Stimulated activated CD8-positive, alpha-beta memory T cell treated with anti-CD3 and anti-CD28 coated beads, Interleukin-15, amount 100 ng/mL, for 1 hour (primary cell): ENCODE measurements around the gene ASXL2.
A peak's percentile ranks its signal among the peaks of the same experiment; 100 is the strongest.
"Not testable (repeated sequence)": the region's sequence is repeated elsewhere in the genome, so short reads cannot be mapped to it uniquely, and the experiment has no call there.

Experiments used
- DNase-seq: peaks from one replicate; pipeline ENCODE4 v3.0.0-alpha.2; 2020; ENCODE audit warnings: low read depth

The ASXL2 gene

DNA sequence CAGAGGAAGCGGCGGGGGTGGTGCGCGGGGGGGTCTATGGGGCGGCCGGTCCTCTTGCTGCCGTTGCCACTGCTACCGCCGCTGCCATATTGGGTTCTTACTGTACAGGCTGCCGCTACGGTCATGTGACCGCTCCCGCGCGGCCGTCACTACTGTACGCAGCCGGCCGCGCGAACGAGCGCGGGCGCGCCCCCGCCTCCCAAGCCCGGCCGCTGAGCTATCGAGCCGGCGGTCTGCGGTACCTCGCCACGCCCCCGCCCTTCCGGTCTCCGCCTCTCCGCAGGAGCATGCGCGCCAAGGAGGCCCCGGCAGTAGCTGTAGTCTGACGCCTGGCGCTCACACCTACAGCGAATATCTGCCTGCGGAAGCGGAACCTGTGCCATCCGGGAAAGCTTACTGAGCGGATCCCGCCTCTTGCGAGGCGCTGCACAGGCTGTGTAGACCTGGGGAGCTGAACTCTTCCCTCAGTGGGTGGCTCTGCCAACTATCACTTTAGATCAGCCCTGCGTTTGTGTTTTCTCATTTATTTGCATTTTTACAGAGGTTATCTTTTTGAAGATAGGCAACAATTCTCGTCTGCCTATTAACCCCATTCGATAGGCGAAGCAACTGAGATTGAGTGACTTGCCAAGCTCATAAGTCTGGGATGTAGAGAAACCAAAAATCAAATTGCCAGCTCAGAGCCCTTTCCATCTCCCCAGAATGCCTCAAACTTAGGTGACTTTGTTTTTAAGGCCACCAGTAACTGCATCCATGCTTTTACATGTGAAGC, at the start of gene ASXL2:
ASXL2 (minus strand) TSS at position 127 of the 772 bp plus-strand sequence. CDS start 265 bp downstream, outside the sequence.
- peak; percentile 91 for DNase-seq

DNA sequence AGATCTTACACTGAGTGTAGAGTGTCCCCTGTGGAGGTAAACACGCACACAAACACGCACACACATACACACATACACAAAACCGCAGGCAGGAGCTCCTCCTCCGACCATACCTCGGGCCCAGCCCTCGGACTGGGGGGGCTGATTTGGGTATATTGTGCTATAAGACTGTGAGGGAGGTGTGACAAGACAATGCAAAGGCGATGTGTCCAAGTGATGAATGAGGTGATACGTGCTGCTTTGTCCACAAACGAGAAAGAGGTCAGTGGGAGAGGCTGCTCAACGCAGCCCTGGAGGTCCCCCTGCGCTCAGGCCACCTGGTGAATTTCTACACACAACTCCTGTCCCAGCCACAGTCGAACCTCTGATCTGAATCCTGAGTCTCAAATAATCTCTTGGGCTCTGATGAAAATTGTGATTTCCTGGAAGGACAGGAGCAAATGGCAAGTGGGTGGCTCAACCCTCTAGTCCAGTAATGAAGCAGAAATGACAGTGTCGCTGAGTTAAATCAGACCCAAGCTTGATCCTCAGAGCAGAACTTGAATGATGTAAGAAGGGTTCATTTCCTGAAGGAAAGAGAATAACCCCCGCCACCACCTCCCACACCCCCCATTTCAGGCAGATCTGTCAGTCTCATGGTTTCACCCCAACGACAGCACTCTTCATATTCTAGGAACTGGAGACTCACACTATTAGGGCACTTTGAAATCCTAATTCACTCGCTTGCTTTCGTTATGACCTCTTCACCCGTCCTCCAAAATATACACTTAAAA, 48.9 kb upstream of the ASXL2 start:
- no peak for DNase-seq

DNA sequence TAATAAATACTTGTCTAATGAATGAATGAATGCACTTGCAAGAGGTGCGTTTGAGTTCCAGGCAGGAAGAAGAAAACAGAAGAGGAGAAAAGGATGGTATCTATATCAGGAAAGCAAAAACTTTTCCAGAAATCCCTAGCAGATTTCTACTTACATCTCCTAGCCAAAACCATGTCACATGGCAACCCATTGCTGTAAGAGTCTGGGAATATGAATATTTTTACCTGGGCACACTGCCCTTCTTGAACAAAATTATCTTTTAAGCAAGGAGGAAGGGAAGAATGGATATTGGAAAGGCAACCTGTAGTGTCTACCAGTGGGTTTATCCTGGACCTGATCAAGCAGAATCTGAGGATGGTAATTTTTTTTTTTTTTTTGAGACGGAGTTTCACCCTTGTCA, 44.2 kb upstream of the ASXL2 start:
- no peak for DNase-seq

DNA sequence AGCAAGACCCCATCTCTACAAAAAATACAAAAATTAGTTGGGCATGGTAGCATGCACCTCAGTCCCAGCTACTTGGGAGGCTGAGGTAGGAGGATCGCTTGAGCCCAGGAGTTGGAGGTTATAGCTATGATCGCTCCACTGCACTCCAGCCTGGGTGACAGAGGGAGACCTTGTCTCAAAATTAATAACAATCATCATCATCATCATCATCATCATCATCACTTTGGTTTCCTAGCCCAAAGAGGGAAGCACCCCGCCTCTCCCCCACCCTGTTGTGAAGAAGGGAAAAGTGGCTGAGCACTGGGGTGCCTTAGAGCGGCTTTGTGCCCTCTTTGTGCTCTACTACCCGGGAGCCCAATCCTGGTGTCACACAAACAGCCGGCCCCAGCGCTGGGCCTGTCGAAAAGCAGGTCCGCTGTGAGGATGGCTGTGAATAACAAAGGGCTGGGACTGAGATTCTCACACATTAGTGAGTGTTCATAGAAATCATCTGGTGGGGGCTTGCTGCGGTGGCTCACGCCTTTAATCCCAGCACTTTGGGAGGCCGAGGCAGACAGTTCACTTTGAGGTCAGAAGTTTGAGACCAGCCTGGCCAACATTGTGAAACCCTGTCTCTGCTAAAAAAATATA, 42.6 kb upstream of the ASXL2 start:
- DNase-seq = no peak

DNA sequence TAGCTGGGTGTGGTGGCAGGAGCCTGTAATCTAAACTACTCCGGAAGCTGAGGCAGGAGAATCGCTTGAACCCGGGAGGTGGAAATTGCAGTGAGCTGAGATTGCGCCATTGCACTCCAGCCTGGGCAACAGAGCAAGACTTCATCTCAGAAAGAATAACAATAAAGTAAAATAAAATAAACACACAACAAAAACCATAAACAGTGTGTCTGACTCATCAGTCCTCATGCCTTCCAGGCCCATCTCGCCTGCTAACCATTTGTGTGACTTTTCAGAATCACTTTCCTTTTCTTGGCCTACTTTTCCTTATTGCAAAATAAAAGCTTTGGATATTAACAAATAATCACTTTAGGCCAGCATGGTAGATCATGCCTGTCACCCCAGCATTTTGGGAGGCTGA, 42.0 kb upstream of the ASXL2 start:
- DNase-seq = no peak

DNA sequence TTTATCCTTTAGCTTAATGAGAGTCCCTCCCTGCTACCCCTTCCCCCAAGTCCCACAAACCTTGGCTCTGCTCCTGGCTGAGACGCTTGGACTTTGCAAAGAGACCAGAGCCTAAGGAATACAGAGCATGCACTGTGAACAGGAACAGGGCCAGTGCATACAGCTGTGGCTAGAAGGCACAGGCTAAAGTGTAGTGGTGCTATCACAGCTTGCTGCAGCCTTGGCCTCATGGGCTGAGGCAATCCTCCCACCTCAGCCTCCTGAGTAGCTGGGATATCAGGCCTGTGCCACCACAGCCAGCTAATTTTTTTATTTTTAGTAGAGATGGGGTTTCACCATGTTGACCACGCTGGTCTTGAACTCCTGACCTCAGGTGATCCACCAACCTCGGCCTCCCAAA, 39.5 kb upstream of the ASXL2 start:
- DNase-seq = no peak

DNA sequence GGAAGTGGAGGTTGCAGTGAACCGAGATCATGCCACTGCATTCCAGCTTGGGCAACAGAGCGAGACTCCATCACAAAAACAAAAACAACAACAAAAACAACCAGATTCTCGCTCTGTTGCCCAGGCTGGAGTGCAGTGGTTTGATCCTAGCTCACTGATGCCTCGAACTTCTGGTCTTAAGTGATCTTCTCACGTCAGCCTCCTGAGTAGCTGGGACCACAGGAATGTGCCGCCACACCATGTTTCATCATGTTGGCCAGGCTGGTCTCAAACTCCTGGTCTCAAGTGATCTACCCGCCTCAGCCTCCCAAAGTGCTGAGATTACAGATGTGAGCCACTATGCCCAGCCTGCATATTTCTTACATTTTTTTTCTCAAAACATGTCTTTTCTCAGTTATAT, 39.1 kb upstream of the ASXL2 start:
- not testable (repeated sequence) for DNase-seq

DNA sequence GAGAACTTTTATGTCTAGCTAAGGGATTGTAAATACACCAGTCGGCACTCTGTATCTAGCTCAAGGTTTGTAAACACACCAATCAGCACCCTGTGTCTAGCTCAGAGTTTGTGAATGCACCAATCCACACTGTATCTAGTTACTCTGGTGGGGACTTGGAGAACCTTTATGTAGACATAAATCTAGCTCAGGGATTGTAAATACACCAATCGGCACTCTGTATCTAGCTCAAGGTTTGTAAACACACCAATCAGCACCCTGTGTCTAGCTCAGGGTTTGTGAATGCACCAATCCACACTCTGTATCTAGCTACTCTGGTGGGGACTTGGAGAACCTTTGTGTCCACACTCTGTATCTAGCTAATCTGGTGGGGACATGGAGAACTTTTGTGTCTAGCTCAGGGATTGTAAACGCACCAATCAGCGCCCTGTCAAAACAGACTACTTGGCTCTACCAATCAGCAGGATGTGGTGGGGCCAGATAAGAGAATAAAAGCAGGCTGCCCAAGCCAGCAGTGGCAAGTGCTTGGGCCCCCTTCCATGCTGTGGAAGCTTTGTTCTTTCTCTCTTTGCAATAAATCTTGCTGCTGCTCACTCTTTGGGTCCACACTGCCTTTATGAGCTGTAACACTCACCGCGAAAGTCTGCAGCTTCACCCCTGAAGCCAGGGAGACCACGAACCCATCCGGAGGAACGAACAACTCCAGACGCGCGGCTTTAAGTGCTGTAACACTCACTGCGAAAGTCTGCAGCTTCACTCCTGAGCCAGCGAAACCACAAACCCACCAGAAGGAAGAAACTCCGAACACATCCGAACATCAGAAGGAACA, 37.9 kb upstream of the ASXL2 start:
- peak; percentile 2 for DNase-seq

DNA sequence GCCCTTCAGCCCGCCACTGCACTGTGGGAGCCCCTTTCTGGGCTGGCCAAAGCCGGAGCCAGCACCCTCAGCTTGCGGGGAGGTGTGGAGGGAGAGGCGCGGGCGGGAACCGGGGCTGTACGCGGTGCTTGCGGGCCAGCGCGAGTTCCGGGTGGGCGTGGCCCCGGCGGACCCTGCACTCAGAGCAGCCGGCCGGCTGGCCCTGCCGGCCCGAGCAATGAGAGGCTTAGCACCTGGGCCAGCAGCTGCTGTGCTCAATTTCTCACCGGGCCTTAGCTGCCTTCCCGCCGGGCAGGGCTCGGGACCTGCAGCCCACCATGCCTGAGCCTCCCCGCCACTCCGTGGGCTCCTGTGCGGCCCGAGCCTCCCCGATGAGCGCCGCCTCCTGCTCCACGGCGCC, 37.1 kb upstream of the ASXL2 start:
- DNase-seq = not testable (repeated sequence)

DNA sequence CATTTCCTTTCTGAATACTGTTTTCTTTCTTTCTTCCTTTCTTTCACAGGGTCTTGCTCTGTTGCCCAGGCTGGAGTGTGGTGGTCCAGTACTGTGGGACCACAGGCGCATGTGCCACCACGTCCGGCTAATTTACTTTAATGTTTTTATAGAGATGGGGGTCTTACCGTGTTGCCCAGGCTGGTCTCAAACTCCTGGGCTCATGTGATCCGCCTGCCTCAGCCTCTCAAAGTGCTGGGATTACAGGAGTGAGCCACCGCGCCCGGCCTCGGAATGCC, 35.3 kb upstream of the ASXL2 start:
- DNase-seq = not testable (repeated sequence)

DNA sequence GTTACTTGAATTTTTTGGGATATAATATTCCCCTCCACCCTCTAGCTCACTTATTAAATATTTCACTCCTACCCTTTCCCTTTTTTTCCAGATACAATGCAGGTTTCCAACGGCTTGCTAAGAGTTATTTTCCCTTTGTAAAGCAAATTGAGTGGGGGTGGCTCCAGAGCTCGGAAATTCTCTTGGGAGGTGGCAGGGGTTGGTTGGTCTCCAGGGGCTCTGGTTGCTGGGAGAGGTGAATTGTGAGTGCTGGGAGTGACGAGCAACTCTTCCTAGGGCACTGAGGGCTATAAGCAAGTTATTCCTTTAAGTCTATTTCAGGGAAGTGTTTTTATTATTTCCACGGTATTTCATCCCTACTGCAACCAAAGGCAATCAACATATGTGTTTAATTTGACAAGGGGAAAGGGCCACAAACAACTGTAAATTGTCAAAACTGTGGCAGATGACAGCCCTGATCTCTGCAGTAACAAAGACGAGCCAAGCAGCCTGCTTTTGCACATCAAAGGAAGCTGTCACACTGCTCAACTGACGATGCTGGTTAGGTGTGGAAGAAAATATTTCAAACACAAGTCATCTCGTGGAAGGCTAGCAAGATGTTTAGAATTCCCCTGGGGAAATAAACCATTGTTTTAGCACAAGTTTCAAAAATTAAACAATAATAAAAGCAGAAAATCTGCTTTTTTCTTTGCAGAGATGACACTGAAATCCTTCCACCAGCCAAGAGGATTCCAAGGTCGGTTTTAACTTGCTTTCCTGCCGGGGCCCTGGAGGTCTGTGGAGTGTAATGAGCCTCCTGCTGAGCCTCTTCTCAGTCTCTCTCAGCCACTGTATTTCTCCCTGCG, 34.8 kb upstream of the ASXL2 start:
- no peak for DNase-seq

DNA sequence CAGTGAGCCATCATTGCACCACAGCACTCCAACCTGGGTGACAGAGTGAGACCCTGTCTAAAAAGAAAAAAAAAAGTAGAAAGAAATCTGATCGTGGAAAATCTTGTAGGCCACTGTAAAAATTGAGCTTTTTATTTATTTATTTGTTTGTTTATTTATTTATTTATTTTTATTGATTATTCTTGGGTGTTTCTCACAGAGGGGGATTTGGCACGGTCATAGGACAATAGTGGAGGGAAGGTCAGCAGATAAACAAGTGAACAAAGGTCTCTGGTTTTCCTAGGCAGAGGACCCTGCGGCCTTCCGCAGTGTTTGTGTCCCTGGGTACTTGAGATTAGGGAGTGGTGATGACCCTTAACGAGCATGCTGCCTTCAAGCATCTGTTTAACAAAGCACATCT, 31.3 kb upstream of the ASXL2 start:
- not testable (repeated sequence) for DNase-seq

DNA sequence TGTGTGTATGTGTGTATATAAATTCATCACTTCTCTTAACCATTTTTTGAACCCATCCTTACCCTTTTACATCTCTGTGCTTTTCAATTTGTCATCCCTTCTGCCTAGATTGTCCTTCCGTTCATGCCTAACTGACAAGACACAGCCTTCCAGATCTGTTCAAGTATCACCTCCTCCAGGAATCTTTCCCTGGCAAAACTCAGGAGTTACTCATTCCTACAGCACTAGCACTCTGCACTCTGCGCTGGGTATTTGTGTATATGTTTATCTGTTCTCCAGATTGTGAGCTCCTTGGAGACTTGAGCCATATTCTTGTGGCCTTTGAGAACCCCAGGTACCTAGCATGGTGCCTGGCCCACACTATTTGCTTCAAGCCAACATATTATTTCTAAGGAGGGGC, 26.8 kb upstream of the ASXL2 start:
- DNase-seq = no peak

DNA sequence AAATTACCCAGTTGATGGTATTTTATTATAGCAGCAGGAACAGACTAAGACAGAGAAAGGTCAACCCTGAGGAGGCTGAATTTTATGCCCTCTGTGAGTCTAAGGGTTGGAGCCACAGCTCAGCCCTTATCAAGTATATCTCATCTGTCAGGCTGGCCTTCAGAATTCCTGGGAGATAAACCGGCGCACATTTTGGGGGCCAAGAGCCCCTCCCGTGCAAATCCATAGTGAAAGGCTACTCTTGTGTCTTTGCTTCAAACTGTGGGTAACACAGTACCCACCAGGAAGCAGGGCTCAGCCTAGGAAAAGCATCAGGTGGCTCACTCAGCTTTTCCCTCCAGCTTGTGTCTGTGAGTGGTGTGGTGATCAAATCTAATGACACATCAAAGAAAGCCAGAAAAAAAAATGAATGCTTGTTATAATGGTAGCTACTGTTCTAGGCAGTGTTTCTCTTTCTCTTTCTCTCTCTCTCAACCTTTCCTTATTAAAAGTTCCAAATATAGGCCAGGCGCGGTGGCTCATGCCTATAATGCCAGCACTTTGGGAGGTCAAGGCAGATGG, 25.0 kb upstream of the ASXL2 start:
- no peak for DNase-seq

DNA sequence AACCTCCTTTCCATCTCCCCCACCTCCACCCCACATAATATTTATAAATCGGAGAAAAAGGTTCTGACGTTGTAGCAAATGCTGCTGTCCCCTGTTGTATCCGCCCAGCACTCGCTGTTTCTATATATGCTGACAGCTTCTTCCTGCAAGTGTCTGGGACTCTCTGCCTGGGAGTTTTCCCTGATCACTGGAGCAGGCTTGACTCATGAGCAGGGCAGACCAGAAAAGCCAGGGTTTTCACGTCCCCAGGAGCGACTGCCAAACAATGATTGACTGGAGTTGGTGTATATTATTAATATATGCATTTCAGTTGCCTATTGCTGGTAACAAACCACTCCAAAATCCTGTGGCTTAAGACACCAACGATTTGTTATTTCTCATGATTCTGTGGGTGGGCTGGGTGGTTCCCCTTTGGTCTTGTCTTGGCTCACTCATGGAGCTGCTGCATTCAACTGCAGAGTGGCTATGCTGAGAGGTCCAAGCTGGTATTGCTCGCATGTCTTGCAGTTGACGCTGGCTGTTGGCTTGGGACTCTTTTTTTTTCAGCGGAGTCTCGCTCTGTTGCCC, 21.2 kb upstream of the ASXL2 start:
- no peak for DNase-seq

DNA sequence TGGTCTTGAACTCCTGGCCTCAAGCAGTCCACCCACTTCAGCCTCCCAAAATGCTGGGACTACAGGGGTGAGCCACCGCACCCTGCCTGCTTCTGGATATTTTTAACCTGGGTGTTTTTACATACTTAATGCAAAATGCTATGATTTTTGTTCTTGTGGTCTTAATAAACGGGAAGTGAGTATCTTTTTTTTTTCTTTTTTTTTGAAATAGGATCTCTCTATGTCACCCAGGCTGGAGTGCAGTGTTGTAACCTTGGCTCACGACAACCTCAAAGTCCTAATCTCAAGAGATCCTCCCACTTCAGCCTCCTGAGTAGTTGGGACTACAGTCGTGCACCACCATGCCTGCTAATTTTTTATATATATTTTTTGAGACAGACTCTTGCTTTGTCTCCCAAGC, 19.2 kb upstream of the ASXL2 start:
- DNase-seq = no peak

DNA sequence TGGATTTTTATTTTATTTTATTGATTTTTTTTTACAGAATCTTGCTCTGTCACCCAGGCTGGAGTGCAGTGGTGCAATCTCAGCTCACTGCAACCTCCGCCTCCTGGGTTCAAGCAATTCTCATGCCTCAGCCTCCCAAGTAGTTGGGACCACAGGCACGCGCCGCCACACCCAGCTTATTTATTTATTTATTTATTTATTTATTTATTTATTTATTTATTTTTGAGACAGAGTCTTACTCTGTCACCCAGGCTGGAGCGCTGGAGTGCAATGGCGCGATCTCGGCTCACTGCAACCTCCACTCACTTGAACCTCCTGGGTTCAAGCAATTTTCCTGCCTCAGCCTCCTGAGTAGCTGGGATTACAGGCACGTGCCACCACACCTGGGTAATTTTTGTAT, 18.0 kb upstream of the ASXL2 start:
- DNase-seq = not testable (repeated sequence)

DNA sequence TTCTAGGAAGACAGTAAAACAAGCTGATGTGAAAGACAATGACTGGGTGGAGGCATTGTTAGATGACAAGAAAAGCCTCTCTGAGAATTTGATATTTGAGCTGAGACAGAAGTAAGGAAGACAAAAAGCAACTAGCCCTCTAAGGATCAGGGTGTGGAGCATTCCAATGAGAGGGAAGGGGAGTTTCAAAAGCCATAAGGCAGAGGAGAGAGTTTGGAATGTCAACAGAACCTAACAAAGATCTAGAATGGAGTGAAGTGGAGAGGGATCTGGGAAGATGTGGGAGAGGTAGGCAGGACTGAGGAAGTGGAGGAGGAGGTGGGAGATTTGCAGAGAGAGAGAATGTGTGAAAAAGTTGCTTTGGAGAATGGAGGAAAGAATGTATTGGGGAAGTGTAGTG, 17.3 kb upstream of the ASXL2 start:
- DNase-seq = no peak

DNA sequence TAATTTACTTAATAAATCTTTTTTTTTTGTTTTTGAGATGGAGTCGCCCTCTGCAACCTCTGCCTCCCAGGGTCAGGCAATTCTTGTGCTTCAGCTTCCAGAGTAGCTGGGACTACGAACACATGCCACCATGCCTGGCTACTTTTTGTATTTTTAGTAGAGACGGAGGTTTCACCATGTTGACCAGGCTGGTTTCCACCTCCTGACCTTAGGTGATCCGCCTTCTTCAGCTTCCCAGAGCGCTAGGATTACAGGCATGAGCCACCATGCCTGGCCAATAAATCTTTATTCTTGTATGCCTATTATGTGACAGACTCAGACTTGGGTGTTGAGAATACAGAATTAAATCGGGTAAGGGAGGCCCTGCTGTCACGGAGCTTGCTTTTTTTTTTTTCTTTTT, 16.7 kb upstream of the ASXL2 start:
- no peak for DNase-seq

DNA sequence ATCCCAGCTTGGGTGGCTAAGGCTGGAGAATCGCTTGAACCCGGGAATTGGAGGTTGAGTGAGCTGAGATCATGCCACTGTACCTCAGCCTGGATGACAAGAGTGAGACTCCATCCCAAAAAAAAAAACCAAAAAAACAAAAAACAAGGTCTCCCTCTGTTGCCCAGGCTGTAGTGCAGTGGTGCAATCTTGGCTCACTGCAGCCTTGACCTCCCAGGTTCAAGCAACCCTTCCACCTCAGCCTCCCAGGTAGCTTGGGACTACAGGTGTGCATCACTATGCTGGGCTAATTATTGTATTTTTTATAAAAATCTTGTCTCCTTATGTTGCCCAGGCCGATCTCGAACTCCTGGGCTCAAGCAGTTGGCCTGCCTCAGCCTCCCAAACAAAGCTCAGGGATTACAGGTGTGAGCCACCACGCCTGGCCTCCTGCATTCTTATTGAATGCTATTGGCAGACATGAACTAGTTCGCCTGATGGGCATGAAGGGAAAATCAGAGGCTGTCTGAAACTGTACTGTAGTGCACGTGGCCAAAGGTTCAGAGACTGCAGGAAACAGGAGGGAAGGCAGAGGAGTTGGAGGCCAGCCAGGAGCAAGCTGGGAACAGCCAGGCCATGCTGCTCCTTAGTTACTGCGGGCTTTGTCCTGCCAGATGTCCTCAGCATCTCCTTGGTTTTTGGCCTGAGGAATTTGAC, 16.0 kb upstream of the ASXL2 start:
- DNase-seq = no peak
